ENCODE data around the gene AGBL4. TPM values are rescaled to one million over a fixed set of nuclear protein-coding genes. Genes with fewer than 3 reads are reported as not detected.

AGBL4 gene
- total RNA-seq, 3 donors from 2014 or later, result 1.3 to 1.9 (median 1.8) TPM

DNA sequence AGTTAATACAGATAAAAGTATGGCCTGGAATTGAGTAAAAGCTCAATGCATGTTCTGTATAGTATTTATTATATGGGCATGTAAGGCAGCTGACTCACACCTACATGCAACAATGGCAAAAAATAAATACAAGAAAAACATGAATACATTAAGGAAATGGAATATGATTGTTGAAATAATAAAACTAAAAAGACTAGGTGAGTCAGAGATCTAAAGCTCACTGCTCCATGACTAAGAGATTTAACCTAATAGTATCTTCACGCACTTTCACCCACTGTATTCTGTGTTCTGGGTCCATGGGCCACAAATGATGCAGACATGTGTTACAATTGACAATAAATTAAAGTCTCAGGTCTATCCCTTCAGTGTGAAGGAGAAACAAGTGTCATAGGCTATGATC is 607.0 kb downstream of the AGBL4 start:
- no peaks in the 10 kb centered on the region for H3K9me3 ChIP-seq
- TF ChIP-seq POLR2AphosphoS5 (IDR thresholded peaks at IDR 0.05) (no peak), POLR2A (IDR thresholded peaks at IDR 0.05) (no peak)
- TF ChIP-seq, protein P1, sequence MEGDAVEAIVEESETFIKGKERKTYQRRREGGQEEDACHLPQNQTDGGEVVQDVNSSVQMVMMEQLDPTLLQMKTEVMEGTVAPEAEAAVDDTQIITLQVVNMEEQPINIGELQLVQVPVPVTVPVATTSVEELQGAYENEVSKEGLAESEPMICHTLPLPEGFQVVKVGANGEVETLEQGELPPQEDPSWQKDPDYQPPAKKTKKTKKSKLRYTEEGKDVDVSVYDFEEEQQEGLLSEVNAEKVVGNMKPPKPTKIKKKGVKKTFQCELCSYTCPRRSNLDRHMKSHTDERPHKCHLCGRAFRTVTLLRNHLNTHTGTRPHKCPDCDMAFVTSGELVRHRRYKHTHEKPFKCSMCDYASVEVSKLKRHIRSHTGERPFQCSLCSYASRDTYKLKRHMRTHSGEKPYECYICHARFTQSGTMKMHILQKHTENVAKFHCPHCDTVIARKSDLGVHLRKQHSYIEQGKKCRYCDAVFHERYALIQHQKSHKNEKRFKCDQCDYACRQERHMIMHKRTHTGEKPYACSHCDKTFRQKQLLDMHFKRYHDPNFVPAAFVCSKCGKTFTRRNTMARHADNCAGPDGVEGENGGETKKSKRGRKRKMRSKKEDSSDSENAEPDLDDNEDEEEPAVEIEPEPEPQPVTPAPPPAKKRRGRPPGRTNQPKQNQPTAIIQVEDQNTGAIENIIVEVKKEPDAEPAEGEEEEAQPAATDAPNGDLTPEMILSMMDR (IDR thresholded peaks at IDR 0.05), result no peak
- H3K27ac ChIP-seq, result no peak overlapping the region
- intact Hi-C loops (cut with DNase I; ENCODE audit: low total_unique reads), result no loop called here
- no peaks in the 10 kb centered on the region for H3K36me3 ChIP-seq
- no peak overlapping the region for H3K4me3 ChIP-seq
- no peaks in the 10 kb centered on the region for H3K27me3 ChIP-seq
- H3K4me1 ChIP-seq, result no peaks in the 10 kb centered on the region
- no peak for DNase-seq (ENCODE audit: low spot score in 2 of 2)

DNA sequence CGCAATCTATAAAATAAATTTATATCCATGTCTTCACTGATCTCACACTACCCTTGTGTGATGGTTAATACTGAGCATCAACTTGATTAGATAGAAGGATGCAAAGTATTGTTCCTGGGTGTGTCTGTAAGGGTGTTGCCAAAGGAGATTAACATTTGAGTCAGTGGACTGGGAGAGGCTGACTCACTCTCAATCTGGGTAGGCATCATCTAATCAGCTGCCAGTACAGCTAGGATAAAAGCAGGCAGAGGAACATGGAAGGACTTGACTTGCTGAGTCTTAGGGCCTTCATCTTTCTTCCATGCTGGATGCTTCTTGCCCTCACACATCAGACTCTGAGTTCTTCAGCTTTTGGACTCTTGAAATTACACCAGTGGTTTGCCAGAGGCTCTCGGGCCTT is 615.4 kb downstream of the AGBL4 start:
- H3K4me3 ChIP-seq, result no peak overlapping the region
- H3K36me3 ChIP-seq, result no peaks in the 10 kb centered on the region
- intact Hi-C loops (cut with DNase I; ENCODE audit: low total_unique reads), result no loop called here
- no peaks in the 10 kb centered on the region for H3K4me1 ChIP-seq
- H3K9me3 ChIP-seq, result no peaks in the 10 kb centered on the region
- H3K27me3 ChIP-seq, result no peaks in the 10 kb centered on the region
- no peak for DNase-seq (ENCODE audit: low spot score in 2 of 2)
- TF ChIP-seq, protein P1 (IDR thresholded peaks at IDR 0.05), result no peak
- no peak for TF ChIP-seq POLR2AphosphoS5 (IDR thresholded peaks at IDR 0.05)
- no peak for TF ChIP-seq POLR2A (IDR thresholded peaks at IDR 0.05)
- no peak overlapping the region for H3K27ac ChIP-seq

DNA sequence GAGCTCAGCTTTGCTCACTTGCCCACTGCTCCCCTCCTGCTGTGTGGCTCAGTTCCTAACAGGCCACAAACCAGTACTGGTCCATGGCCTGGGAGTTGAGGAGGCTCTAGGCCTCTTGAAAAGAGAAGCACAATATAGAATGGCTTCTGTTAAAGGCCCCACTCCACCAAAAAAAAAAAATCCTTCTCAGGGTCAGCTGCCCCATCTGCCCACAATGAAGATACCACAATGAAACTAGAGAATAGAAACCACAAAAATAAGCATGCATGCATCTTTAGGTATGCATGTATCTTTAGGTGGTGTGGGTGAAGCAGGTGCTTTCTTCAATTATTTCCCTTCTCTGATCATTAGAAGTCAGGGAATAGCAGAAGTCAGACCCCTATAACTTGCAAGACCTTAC is 626.7 kb downstream of the AGBL4 start:
- DNase-seq (ENCODE audit: low spot score in 2 of 2), result no peak
- Histone ChIP-seq H3K9me3 (peaks cover 0 to 30% of the 10 kb centered on the region in 2 donors), H3K27me3 (no peaks in the 10 kb centered on the region), H3K27ac (no peak overlapping the region), H3K4me1 (no peaks in the 10 kb centered on the region), H3K4me3 (no peak overlapping the region), H3K36me3 (no peaks in the 10 kb centered on the region)
- intact Hi-C loops (cut with DNase I; ENCODE audit: low total_unique reads), result no loop called here
- TF ChIP-seq POLR2AphosphoS5 (IDR thresholded peaks at IDR 0.05) (no peak), POLR2A (IDR thresholded peaks at IDR 0.05) (no peak)
- TF ChIP-seq, protein P1 (IDR thresholded peaks at IDR 0.05), result no peak

DNA sequence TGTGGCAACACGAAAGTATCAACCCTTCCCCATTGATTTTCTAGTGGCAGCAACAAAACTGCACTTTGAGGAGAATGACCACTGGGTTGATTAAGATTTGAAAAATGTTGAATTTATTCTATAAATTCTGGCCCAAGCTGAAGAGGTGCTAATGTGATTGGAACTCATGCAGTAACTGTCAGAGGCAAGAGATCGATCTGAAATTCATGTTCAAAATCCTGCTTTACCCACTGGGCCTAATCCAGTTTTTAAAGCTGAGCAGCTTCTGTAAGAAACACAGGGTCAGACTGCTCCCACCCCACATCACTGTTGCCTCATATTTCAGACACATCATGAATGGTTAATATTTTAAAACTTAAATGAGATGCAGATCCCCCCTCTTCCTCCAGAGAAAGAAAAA is 629.6 kb downstream of the AGBL4 start:
- no peaks in the 10 kb centered on the region for H3K36me3 ChIP-seq
- no peak for TF ChIP-seq POLR2A (IDR thresholded peaks at IDR 0.05)
- TF ChIP-seq POLR2AphosphoS5 (IDR thresholded peaks at IDR 0.05), result no peak
- TF ChIP-seq, protein P1 (IDR thresholded peaks at IDR 0.05), result no peak
- H3K9me3 ChIP-seq, result peaks cover 0 to 2% of the 10 kb centered on the region in 2 donors
- no peak overlapping the region for H3K27ac ChIP-seq
- intact Hi-C loops (cut with DNase I; ENCODE audit: low total_unique reads), result no loop called here
- H3K4me1 ChIP-seq, result no peaks in the 10 kb centered on the region
- no peaks in the 10 kb centered on the region for H3K27me3 ChIP-seq
- no peak overlapping the region for H3K4me3 ChIP-seq
- no peak for DNase-seq (ENCODE audit: low spot score in 2 of 2)

DNA sequence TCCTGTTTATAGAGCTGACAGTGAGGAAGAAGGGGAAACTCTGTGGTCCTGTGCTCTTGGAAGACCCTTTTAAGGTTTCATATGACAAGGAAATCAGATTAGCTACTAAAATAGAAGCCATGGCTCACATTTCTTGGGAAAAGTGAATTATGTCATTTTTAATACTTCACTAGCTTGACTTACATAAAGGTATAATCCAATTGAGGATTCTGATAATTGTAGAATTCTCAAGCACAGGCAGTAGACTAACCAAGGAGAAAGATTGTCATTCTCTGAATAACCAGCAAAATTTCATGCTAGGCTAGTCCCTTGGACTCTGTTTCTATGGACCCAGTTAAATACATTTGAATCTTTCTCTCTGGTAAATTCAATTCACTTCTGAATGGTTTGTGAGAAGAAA is 634.1 kb downstream of the AGBL4 start:
- no peak for DNase-seq (ENCODE audit: low spot score in 2 of 2)
- Histone ChIP-seq H3K9me3 (no peaks in the 10 kb centered on the region), H3K27ac (no peak overlapping the region), H3K4me1 (no peaks in the 10 kb centered on the region), H3K4me3 (no peak overlapping the region), H3K36me3 (no peaks in the 10 kb centered on the region), H3K27me3 (no peaks in the 10 kb centered on the region)
- intact Hi-C loops (cut with DNase I; ENCODE audit: low total_unique reads), result no loop called here
- no peak for TF ChIP-seq POLR2AphosphoS5 (IDR thresholded peaks at IDR 0.05)
- TF ChIP-seq, protein P1 (IDR thresholded peaks at IDR 0.05), result no peak
- no peak for TF ChIP-seq POLR2A (IDR thresholded peaks at IDR 0.05)

Data from breast epithelium (tissue), 4 donors.